Activated CD8-positive, alpha-beta memory T cell treated with anti-CD3 and anti-CD28 coated beads for 24 hours (primary cell): ENCODE results near the gene TUB.

Experiments
- DNase-seq: peaks from one replicate; pipeline ENCODE4 v3.0.0-alpha.2; 2020

TUB gene

GRCh38 chr11:8080674-8081590 is at the start of gene TUB:
Gene TUB (plus strand): TSS chr11:8081211. CDS start chr11:8081511, 300 bp downstream.
- no peak for DNase-seq

GRCh38 chr11:8031248-8032115 is 49.5 kb upstream of the TUB start:
- peak; percentile 42 for DNase-seq

- peak; percentile 32 for DNase-seq
These were observed 48.9 kb upstream of the TUB start for GRCh38 chr11:8032122-8032521.

- no peak for DNase-seq
These were observed 48.3 kb upstream of the TUB start for GRCh38 chr11:8032576-8033304.

- DNase-seq: peak; percentile 78
These were observed 47.5 kb upstream of the TUB start for GRCh38 chr11:8033305-8034105.

GRCh38 chr11:8034106-8034585 is 46.9 kb upstream of the TUB start:
- no peak for DNase-seq

GRCh38 chr11:8034604-8035190 is 46.3 kb upstream of the TUB start:
- DNase-seq: no peak

GRCh38 chr11:8035200-8035855 is 45.7 kb upstream of the TUB start:
- no peak for DNase-seq

GRCh38 chr11:8036002-8036802 is 44.8 kb upstream of the TUB start:
- DNase-seq: no peak

- no peak for DNase-seq
These were observed 44.0 kb upstream of the TUB start for GRCh38 chr11:8036986-8037385.

- DNase-seq: no peak
These were observed 42.6 kb upstream of the TUB start for GRCh38 chr11:8038393-8038792.

GRCh38 chr11:8038811-8039529 is 42.0 kb upstream of the TUB start:
- no peak for DNase-seq

GRCh38 chr11:8039530-8040260 is 41.3 kb upstream of the TUB start:
- no peak for DNase-seq

- DNase-seq: no peak
These were observed 40.6 kb upstream of the TUB start for GRCh38 chr11:8040261-8040920.

GRCh38 chr11:8040921-8041285 is 40.1 kb upstream of the TUB start:
- no peak for DNase-seq

GRCh38 chr11:8041576-8041975 is 39.4 kb upstream of the TUB start:
- DNase-seq: no peak

- no peak for DNase-seq
These were observed 37.3 kb upstream of the TUB start for GRCh38 chr11:8043756-8044155.

- no peak for DNase-seq
These were observed 35.2 kb upstream of the TUB start for GRCh38 chr11:8045839-8046238.
